Heart left ventricle (tissue), 16 donors: ENCODE results near the gene ANKRD16. TPM values are rescaled to one million over a fixed set of nuclear protein-coding genes. Genes with fewer than 3 reads are reported as not detected.

Source experiments
- ATAC-seq, 4 donors: fragments of 200-7000 bp; cut with Tn5 transposase; one replicate each; pipeline ENCODE4 v1.9.1; 2020 to 2022; ENCODE audit warnings: moderate library complexity in 4 of 4, mild to moderate bottlenecking in 3 of 4, moderate number of reproducible peaks in 1 of 4
- DNase-seq, 5 donors: peaks; one replicate each; pipeline ENCODE4 v3.0.0-alpha.2; 2020
- H3K27ac ChIP-seq, 12 donors: fragments of 200-600 bp; sonication (generic) in 4 of 12; one replicate each; pipeline versions ENCODE4 v1.5.0 to v1.8.0; 2016 to 2022; ENCODE audit warnings: mild to moderate bottlenecking in 2 of 12
- H3K27me3 ChIP-seq, 9 donors: fragments of 200-600 bp; sonication (generic) in 2 of 9; one replicate each; pipeline versions ENCODE4 v1.5.1 to v1.8.0; 2016 to 2022; ENCODE audit warnings: mild to moderate bottlenecking in 3 of 9
- H3K36me3 ChIP-seq, 9 donors: fragments of 200-600 bp; sonication (generic) in 2 of 9; one replicate each; pipeline versions ENCODE4 v1.5.0 to v1.8.0; 2018 to 2022; ENCODE audit warnings: mild to moderate bottlenecking in 2 of 9
- H3K4me1 ChIP-seq, 12 donors: fragments of 200-600 bp; sonication (generic) in 4 of 12; one replicate each; pipeline versions ENCODE4 v1.5.0 to v1.8.0; 2016 to 2022; ENCODE audit warnings: mild to moderate bottlenecking in 3 of 12
- H3K4me3 ChIP-seq, 12 donors: fragments of 200-600 bp; sonication (generic) in 4 of 12; one replicate each; pipeline versions ENCODE4 v1.5.0 to v1.8.0; 2017 to 2022; ENCODE audit warnings: mild to moderate bottlenecking in 9 of 12, moderate library complexity in 4 of 12
- H3K9me3 ChIP-seq, 12 donors: fragments of 200-600 bp; sonication (generic) in 4 of 12; one replicate each; pipeline versions ENCODE4 v1.5.0 to v1.8.0; 2016 to 2022; ENCODE audit warnings: mild to moderate bottlenecking in 1 of 12
- CTCF ChIP-seq, 12 donors: fragments of 200-600 bp; sonication (generic) in 4 of 12; IDR thresholded peaks; one replicate each; pipeline versions ENCODE4 v1.5.0 to v1.8.0; 2018 to 2022; ENCODE audit warnings: antibody characterized with exemption in 12 of 12, mild to moderate bottlenecking in 5 of 12
- POLR2A ChIP-seq, 2 donors: fragments of 450-650 bp; IDR thresholded peaks; one replicate each; pipeline ENCODE4 v1.6.1; 2017; ENCODE audit warnings: antibody characterized with exemption in 2 of 2, mild to moderate bottlenecking in 2 of 2, moderate library complexity in 2 of 2
- WGBS, 4 donors: extraction: QIAGEN DNeasy Blood & Tissue Kit in 2 of 4; methylation state at CpG; one replicate each; pipeline versions ENCODE4 v1.1.5 to v1.1.7; 2013 to 2018; 5-methylcytosine and 5-hydroxymethylcytosine counted together
- intact Hi-C, 10 donors: fragments of 100-400 bp; cut with DNase I; formaldehyde crosslinking; loops; one replicate each; pipeline versions ENCODE4 v1.11.1 to v1.14.2; 2022
- polyA plus RNA-seq, 2 donors: library from polyadenylated mRNA; stranded (reverse); fragments of 200-250 nt; gene quantifications; one replicate each; pipeline ENCODE4 v1.2.3, GENCODE V29; 2013
- total RNA-seq, 9 donors: library from RNA; depleted of rRNA in 2 of 9; stranded (reverse); fragments of >200 nt in 2 of 9; fragmentation: NEBNext Ultra II Directional in 3 of 9; extraction: Animal tissue kit (Norgen Biotek cat#: 25700) in 3 of 9; gene quantifications; one replicate each; pipeline versions ENCODE4 v1.1.0 to v1.2.4, GENCODE V29; 2016 to 2023
- donor health status: ischemic (EF 13 %, LVEDD 7.1; RV severe dilation, severe dysfunction).
- donor health status: healthy with polysubstance abuse.
- donor health status: DM: no; HTN: yes; CAD: no.
- donor health status: DM: no; HTN: no; CAD: no.
- donor health status: ischemic (EF 25% LVEDD 6.9; RV normal size, moderate dysfunction).
- donor health status: ischemic (EF 25% LVEDD 5.7; RV mildly dilated, moderate dysfunction).
- donor health status: healthy.
- donor health status: DM: yes; HTN: yes; CAD: no.
- donor health status: ischemic (EF 35%, LVEDD 5.7; RV mildly dilated, moderate dysfunction).
- donor health status: nonischemic (EF 11% LVEDD 7.7; RV severe dilation, severe dysfunction).
- donor health status: DM: yes; HTN: yes; CAD: no.
- donor health status: PGD.
- donor health status: ischemic (EF 29% LVEDD 5.4; RV normal size, mild dysfunction).
- donor health status: nonischemic (EF 23%, LVEDD 6.1; RV moderate dilation, normal function).

Gene ANKRD16
- total and polyA plus RNA-seq, 11 donors, result 1.7 to 5.0 (median 2.7) TPM

- H3K4me1 ChIP-seq, result peaks cover 0 to 35% (median 14%) of the 10 kb centered on the region in 12 donors
- peak overlapping the region in 2 of 12 donors; percentile 20 to 22 for H3K4me3 ChIP-seq
- WGBS, 4 donors, result 44 to 65% (median 53%) methylated on average over 13 of the region's 13 CpGs
- H3K9me3 ChIP-seq, result no peaks in the 10 kb centered on the region
- TF ChIP-seq CTCF (IDR thresholded peaks at IDR 0.05) (peak in 3 of 12 donors; percentile 13 to 34 (median 28)), POLR2A (IDR thresholded peaks at IDR 0.05) (no peak)
- DNase-seq (peak; percentile 49 to 71 (median 65)), ATAC-seq (peak; percentile 63 to 91 (median 86))
- H3K27me3 ChIP-seq, result no peaks in the 10 kb centered on the region
- H3K27ac ChIP-seq, result peak overlapping the region in 6 of 12 donors; percentile 3 to 65 (median 46)
- peaks cover 0 to 65% (median 39%) of the 10 kb centered on the region in 9 donors for H3K36me3 ChIP-seq
- intact Hi-C loops, result no loop called here
These were observed 16.3 kb upstream of the ANKRD16 start for GRCh38 chr10:5905854-5906507.

GRCh38 chr10:5904227-5904626, 14.5 kb upstream of the ANKRD16 start:
- Histone ChIP-seq H3K4me1 (peaks cover 0 to 35% (median 14%) of the 10 kb centered on the region in 12 donors), H3K36me3 (peaks cover 0 to 51% (median 21%) of the 10 kb centered on the region in 9 donors), H3K4me3 (no peak overlapping the region), H3K27me3 (no peaks in the 10 kb centered on the region), H3K9me3 (no peaks in the 10 kb centered on the region), H3K27ac (peak overlapping the region in 2 of 12 donors; percentile 20 to 56)
- DNase-seq (peak in 1 of 5 donors; percentile 40), ATAC-seq (peak in 3 of 4 donors; percentile 40 to 78 (median 63))
- intact Hi-C loops, result no loop called here
- no peak for TF ChIP-seq CTCF (IDR thresholded peaks at IDR 0.05)
- TF ChIP-seq POLR2A (IDR thresholded peaks at IDR 0.05), result no peak
- WGBS, 4 donors, result 67 to 75% (median 67%) methylated on average over 4 of the region's 4 CpGs

GRCh38 chr10:5903563-5903962, 13.9 kb upstream of the ANKRD16 start:
- Histone ChIP-seq H3K9me3 (no peaks in the 10 kb centered on the region), H3K27ac (no peak overlapping the region), H3K4me1 (peaks cover 0 to 35% (median 14%) of the 10 kb centered on the region in 12 donors), H3K36me3 (peaks cover 0 to 47% (median 15%) of the 10 kb centered on the region in 9 donors), H3K27me3 (no peaks in the 10 kb centered on the region), H3K4me3 (no peak overlapping the region)
- WGBS, 4 donors, result 84 to 96% (median 94%) methylated on average over 6 of the region's 6 CpGs
- TF ChIP-seq POLR2A (IDR thresholded peaks at IDR 0.05) (no peak), CTCF (IDR thresholded peaks at IDR 0.05) (no peak)
- DNase-seq (no peak), ATAC-seq (no peak)
- intact Hi-C loops, result no loop called here

GRCh38 chr10:5902511-5903274, 13.0 kb upstream of the ANKRD16 start:
- peak in 1 of 4 donors; percentile 19 for ATAC-seq
- intact Hi-C loops, result no loop called here
- H3K4me1 ChIP-seq, result peaks cover 0 to 35% (median 14%) of the 10 kb centered on the region in 12 donors
- H3K27ac ChIP-seq, result no peak overlapping the region
- WGBS, 4 donors, result 75 to 78% (median 76%) methylated on average over 18 of the region's 18 CpGs
- H3K36me3 ChIP-seq, result peaks cover 0 to 44% (median 10%) of the 10 kb centered on the region in 9 donors
- no peak overlapping the region for H3K4me3 ChIP-seq
- peaks cover 0 to 8% (median 3%) of the 10 kb centered on the region in 12 donors for H3K9me3 ChIP-seq
- H3K27me3 ChIP-seq, result no peaks in the 10 kb centered on the region
- TF ChIP-seq POLR2A (IDR thresholded peaks at IDR 0.05) (no peak), CTCF (IDR thresholded peaks at IDR 0.05) (no peak)
- DNase-seq, result peak in 2 of 5 donors; percentile 44 to 48
